Nucleus accumbens (tissue), 56 donors: ENCODE results near the gene RNF212.
A peak's percentile ranks its signal among the peaks of the same experiment; 100 is the strongest.

Source experiments
- DNase-seq, 56 donors: peaks; one replicate each; lab custom pipeline; 2025; lab: John Stamatoyannopoulos, UW

The RNF212 gene

GRCh38 chr4:1092026-1092982, 21.1 kb downstream of the RNF212 start:
- DNase-seq, result no peak

GRCh38 chr4:1091561-1091995, 21.8 kb downstream of the RNF212 start:
- DNase-seq, result no peak

- DNase-seq, result no peak
Measured at GRCh38 chr4:1090465-1091440, 22.6 kb downstream of the RNF212 start.

- DNase-seq, result no peak
Measured at GRCh38 chr4:1090036-1090435, 23.3 kb downstream of the RNF212 start.

- no peak for DNase-seq
Measured at GRCh38 chr4:1087371-1087770, 26.0 kb downstream of the RNF212 start.

GRCh38 chr4:1086011-1086410, 27.4 kb downstream of the RNF212 start:
- no peak for DNase-seq

- DNase-seq, result no peak
Measured at GRCh38 chr4:1085404-1085799, 28.0 kb downstream of the RNF212 start.

GRCh38 chr4:1084796-1085403, 28.5 kb downstream of the RNF212 start:
- no peak for DNase-seq

GRCh38 chr4:1084394-1084793, 29.0 kb downstream of the RNF212 start:
- no peak for DNase-seq

- peak in 1 of 56 donors; percentile 4 for DNase-seq
Measured at GRCh38 chr4:1082215-1083182, 30.9 kb downstream of the RNF212 start.

GRCh38 chr4:1081689-1082040, 31.7 kb downstream of the RNF212 start:
- DNase-seq, result no peak

GRCh38 chr4:1080961-1081688, 32.2 kb downstream of the RNF212 start:
- DNase-seq, result peak in 32 of 56 donors; percentile 11 to 82 (median 44)

GRCh38 chr4:1080432-1080831, 32.9 kb downstream of the RNF212 start:
- DNase-seq, result no peak

- DNase-seq, result no peak
Measured at GRCh38 chr4:1079711-1080265, 33.6 kb downstream of the RNF212 start.

- DNase-seq, result no peak
Measured at GRCh38 chr4:1078490-1078889, 34.9 kb downstream of the RNF212 start.

GRCh38 chr4:1077711-1078477, 35.5 kb downstream of the RNF212 start:
- DNase-seq, result no peak

- DNase-seq, result peak in 1 of 56 donors; percentile 5
Measured at GRCh38 chr4:1075809-1076699, 37.3 kb downstream of the RNF212 start.
